ENCODE measurements around the gene GALNT17.

DNA sequence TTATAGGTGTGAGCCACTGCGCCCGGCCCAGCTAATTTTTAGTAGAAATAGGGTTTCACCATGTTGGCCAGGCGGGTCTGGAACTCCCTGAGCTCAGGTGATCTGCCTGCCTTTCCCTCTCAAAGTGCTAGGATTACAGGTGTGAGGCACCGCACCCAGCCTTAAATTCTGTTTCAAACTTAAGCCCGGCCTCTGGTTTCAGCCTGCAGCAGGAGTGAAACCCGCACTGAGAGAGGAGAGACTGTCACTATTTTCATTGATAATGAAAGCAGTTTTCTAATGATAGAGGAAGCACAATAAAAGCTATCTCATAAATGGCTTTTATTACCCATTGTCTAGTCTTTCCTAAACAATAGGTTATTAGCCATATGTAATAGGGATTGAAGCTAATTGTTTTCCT is 415.5 kb downstream of the GALNT17 start:
- TF ChIP-seq POLR2A (IDR thresholded peaks at IDR 0.05) (no peak), POLR2AphosphoS5 (IDR thresholded peaks at IDR 0.05) (no peak), EP300 (IDR thresholded peaks at IDR 0.05) (no peak)
- TF ChIP-seq, protein P1, sequence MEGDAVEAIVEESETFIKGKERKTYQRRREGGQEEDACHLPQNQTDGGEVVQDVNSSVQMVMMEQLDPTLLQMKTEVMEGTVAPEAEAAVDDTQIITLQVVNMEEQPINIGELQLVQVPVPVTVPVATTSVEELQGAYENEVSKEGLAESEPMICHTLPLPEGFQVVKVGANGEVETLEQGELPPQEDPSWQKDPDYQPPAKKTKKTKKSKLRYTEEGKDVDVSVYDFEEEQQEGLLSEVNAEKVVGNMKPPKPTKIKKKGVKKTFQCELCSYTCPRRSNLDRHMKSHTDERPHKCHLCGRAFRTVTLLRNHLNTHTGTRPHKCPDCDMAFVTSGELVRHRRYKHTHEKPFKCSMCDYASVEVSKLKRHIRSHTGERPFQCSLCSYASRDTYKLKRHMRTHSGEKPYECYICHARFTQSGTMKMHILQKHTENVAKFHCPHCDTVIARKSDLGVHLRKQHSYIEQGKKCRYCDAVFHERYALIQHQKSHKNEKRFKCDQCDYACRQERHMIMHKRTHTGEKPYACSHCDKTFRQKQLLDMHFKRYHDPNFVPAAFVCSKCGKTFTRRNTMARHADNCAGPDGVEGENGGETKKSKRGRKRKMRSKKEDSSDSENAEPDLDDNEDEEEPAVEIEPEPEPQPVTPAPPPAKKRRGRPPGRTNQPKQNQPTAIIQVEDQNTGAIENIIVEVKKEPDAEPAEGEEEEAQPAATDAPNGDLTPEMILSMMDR (IDR thresholded peaks at IDR 0.05): no peak

All from upper lobe of left lung (tissue), 4 donors.